HEK293T (cell line): Measurements from ENCODE around the gene PHKG2.

Experiments used
- CTCF ChIA-PET: fragments of 350-600 bp; formaldehyde crosslinking; extraction: SDS; loops from one replicate; lab custom pipeline; 2021; ENCODE audit warnings: antibody characterized with exemption, inconsistent platforms; lab: Yijun Ruan, JAX
- POLR2A ChIA-PET: fragments of 350-600 bp; formaldehyde crosslinking; extraction: SDS; loops from one replicate; lab custom pipeline; 2020; ENCODE audit warnings: antibody characterized with exemption, inconsistent platforms; lab: Yijun Ruan, JAX
- DNase-seq: peaks from one replicate; pipeline ENCODE4 v3.0.0; 2012; ENCODE audit warnings: mixed read lengths; ENCODE audit errors: extremely low spot score
- FOXA1 ChIP-seq: fragments of 450-650 bp; IDR thresholded peaks from 2 replicates; pipeline ENCODE4 v1.6.1; 2016; ENCODE audit warnings: mild to moderate bottlenecking
- ZNF384 ChIP-seq: fragments of 450-650 bp; IDR thresholded peaks from 2 replicates; pipeline ENCODE4 v1.6.1; 2016

PHKG2 gene

DNA sequence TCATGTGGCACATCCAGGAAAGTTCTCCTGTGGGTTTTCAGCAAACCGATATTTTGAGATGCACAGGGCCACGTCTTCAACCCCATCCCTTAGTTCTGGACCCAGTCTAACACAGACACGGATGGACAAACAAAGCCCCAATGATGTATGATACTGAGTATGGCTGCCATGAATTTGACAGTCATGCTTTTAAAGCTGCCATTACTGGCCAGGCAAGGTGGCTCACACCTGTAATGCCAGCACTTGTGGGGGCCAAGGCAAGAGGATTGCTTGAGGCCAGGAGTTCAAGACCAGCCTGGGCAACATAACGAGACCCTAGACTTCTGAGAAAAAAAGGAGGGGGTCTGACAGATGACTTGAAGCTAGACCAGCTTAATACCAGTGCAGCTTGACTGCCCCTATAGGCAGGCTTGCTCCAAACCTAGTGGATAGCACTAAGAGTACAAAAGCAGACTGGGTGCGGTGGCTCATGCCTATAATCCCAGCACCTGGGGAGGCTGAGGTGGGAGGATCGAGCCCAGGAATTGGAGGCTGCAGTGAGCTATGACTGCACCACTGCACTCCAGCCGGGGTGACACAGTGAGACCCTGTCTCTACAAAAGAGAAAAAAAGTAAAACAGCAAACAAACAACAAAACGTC is 49.6 kb downstream of the PHKG2 start:
- CTCF ChIA-PET = interaction anchor here (0.7 kb wide), 1 partner anchor 9 kb away, joined by 4 read pairs; no protein-coding TSS in a partner anchor
- DNase-seq = peak; percentile 45
- POLR2A ChIA-PET = interaction anchor here (0.6 to 3.0 kb wide), 5 partner anchors 8 to 139 kb away, joined by 3 to 25 read pairs (median 5); partner anchors contain the start of gene ZNF629
- peak; percentile 68; the same call in 1 of the 2 replicates for TF ChIP-seq ZNF384
- no peak for TF ChIP-seq FOXA1
